D721Med (cell line): ENCODE measurements around the gene GID8.

Experiments used
- DNase-seq: peaks from one replicate; pipeline ENCODE4 v3.0.0; 2011; ENCODE audit warnings: low spot score; ENCODE audit not compliant: insufficient read length
- FAIRE-seq: peaks from 2 replicates; lab custom pipeline; 2011; peaks lifted over from hg19 to GRCh38; lab: Jason Lieb, UNC
- CTCF ChIP-seq: IDR thresholded peaks from 2 replicates; pipeline ENCODE4 v1.5.1; 2012; ENCODE audit warnings: mild to moderate bottlenecking, control low read depth; ENCODE audit not compliant: insufficient read depth; ENCODE audit errors: missing control alignments

The GID8 gene

GRCh38 chr20:62938105-62938888 lies at the start of gene GID8:
GID8 (plus strand) TSS chr20:62938147; CDS start chr20:62941503, 3,356 bp downstream.
- FAIRE-seq (no peak), DNase-seq (no peak)
- TF ChIP-seq CTCF: no peak

GRCh38 chr20:62888406-62888805 lies 49.5 kb upstream of the GID8 start:
- DNase-seq: no peak
- TF ChIP-seq CTCF: no peak
- no peak for FAIRE-seq

- FAIRE-seq (no peak), DNase-seq (no peak)
- no peak for TF ChIP-seq CTCF
These were observed 49.0 kb upstream of the GID8 start for GRCh38 chr20:62888910-62889309.

- DNase-seq (no peak), FAIRE-seq (no peak)
- TF ChIP-seq CTCF: no peak
These were observed 48.5 kb upstream of the GID8 start for GRCh38 chr20:62889411-62889810.

GRCh38 chr20:62889871-62890270 lies 48.1 kb upstream of the GID8 start:
- FAIRE-seq (no peak), DNase-seq (no peak)
- TF ChIP-seq CTCF: no peak

- DNase-seq (no peak), FAIRE-seq (no peak)
- no peak for TF ChIP-seq CTCF
These were observed 47.5 kb upstream of the GID8 start for GRCh38 chr20:62890444-62890843.

GRCh38 chr20:62891111-62891510 lies 46.8 kb upstream of the GID8 start:
- FAIRE-seq: no peak
- no peak for DNase-seq
- TF ChIP-seq CTCF: no peak
